Upper lobe of left lung (tissue), 6 donors: ENCODE measurements around the gene NME1. TPM values are rescaled to one million over a fixed set of nuclear protein-coding genes. Genes with fewer than 3 reads are reported as not detected.
"Not testable (repeated sequence)": the region's sequence is repeated elsewhere in the genome, so short reads cannot be mapped to it uniquely, and the experiment has no call there.

Source experiments
- ATAC-seq, 2 donors: fragments of 200-7000 bp; cut with Tn5 transposase; one replicate each; pipeline ENCODE4 v1.9.1; 2022; ENCODE audit warnings: mild to moderate bottlenecking in 2 of 2, moderate library complexity in 2 of 2; ENCODE audit not compliant: low FRiP score in 2 of 2
- DNase-seq, 2 donors: peaks; one replicate each; pipeline ENCODE4 v3.0.0-alpha.2; 2019 to 2020
- H3K27ac ChIP-seq, 4 donors: fragments of 200-600 bp; sonication (generic); one replicate each; pipeline ENCODE4 v1.5.1; 2016 to 2019
- H3K27me3 ChIP-seq, 4 donors: fragments of 200-600 bp; sonication (generic); one replicate each; pipeline ENCODE4 v1.5.1; 2017 to 2019
- H3K36me3 ChIP-seq, 4 donors: fragments of 200-600 bp; sonication (generic); one replicate each; pipeline ENCODE4 v1.5.1; 2016 to 2019
- H3K4me1 ChIP-seq, 4 donors: fragments of 200-600 bp; sonication (generic); one replicate each; pipeline ENCODE4 v1.5.1; 2018 to 2019
- H3K4me3 ChIP-seq, 4 donors: fragments of 200-600 bp; sonication (generic); one replicate each; pipeline ENCODE4 v1.5.1; 2017 to 2019; ENCODE audit warnings: mild to moderate bottlenecking in 2 of 4, moderate library complexity in 1 of 4
- H3K9me3 ChIP-seq, 4 donors: fragments of 200-600 bp; sonication (generic); one replicate each; pipeline ENCODE4 v1.5.1; 2018 to 2019
- CTCF ChIP-seq, 6 experiments: fragments of 450-650 bp in 4 of 6; fragments of 200-600 bp in 2 of 6; sonication (generic) in 2 of 6; IDR thresholded peaks; one replicate each; pipeline ENCODE4 v1.5.1; 2016 to 2019; ENCODE audit warnings: antibody characterized with exemption in 6 of 6
- EP300 ChIP-seq, 4 donors: sonication (generic); formaldehyde crosslinking; IDR thresholded peaks; one replicate each; pipeline ENCODE4 v1.5.1; 2017; ENCODE audit warnings: antibody characterized with exemption in 4 of 4, control low read depth in 2 of 4
- POLR2A ChIP-seq, 4 donors: fragments of 450-650 bp; IDR thresholded peaks; one replicate each; pipeline ENCODE4 v1.5.1; 2016 to 2017; ENCODE audit warnings: antibody characterized with exemption in 4 of 4, mild to moderate bottlenecking in 2 of 4
- POLR2AphosphoS5 ChIP-seq, 2 donors: sonication (generic); formaldehyde crosslinking; IDR thresholded peaks; one replicate each; pipeline ENCODE4 v1.5.1; 2017; ENCODE audit warnings: antibody characterized with exemption in 2 of 2
- WGBS, 2 donors: methylation state at CpG; one replicate each; pipeline ENCODE4 v1.1.5; 2017 to 2018; 5-methylcytosine and 5-hydroxymethylcytosine counted together
- total RNA-seq, 6 donors: library from RNA; depleted of rRNA in 4 of 6; stranded (reverse); fragments of >200 nt in 4 of 6; gene quantifications; one replicate each; pipeline versions ENCODE4 v1.1.0 to v1.2.1, GENCODE V29; 2016 to 2021
- donor health status: DM: no; HTN: no; CAD: no; lungs with moderate emphysema.
- donor health status: DM: no; HTN: yes; CAD: no; lungs with severe emphysema.

Gene NME1
- total RNA-seq, 6 donors from 2014 or later, result 4.2 to 54.4 (median 28.9) TPM

GRCh38 chr17:51121620-51122472 is 31.5 kb upstream of the NME1 start:
- Histone ChIP-seq H3K9me3 (no peaks in the 10 kb centered on the region), H3K4me3 (peak overlapping the region; percentile 34 to 88 (median 78)), H3K27me3 (no peaks in the 10 kb centered on the region), H3K36me3 (no peaks in the 10 kb centered on the region), H3K27ac (peak overlapping the region; percentile 96 to 99 (median 98)), H3K4me1 (peaks cover 31 to 51% (median 40%) of the 10 kb centered on the region in 4 donors)
- peak in 1 of 2 donors; percentile 97 for DNase-seq
- peak; percentile 87 to 93 for ATAC-seq
- 16% methylated on average over 23 of the region's 23 CpGs for WGBS, 2 donors
- TF ChIP-seq POLR2A (IDR thresholded peaks at IDR 0.05) (peak in 3 of 4 donors; percentile 69 to 95 (median 72)), EP300 (IDR thresholded peaks at IDR 0.05) (peak in 2 of 4 donors; percentile 72 to 96), CTCF (IDR thresholded peaks at IDR 0.05) (no peak), POLR2AphosphoS5 (IDR thresholded peaks at IDR 0.05) (peak; percentile 95 to 98)

- 86 to 90% methylated on average over 10 of the region's 10 CpGs for WGBS, 2 donors
- H3K27me3 ChIP-seq, ATAC-seq, DNase-seq, H3K9me3 ChIP-seq, H3K4me3 ChIP-seq, H3K36me3 ChIP-seq: not testable (repeated sequence)
- H3K4me1 ChIP-seq, result peaks cover 24 to 45% (median 33%) of the 10 kb centered on the region in 4 donors
- peak overlapping the region; percentile 96 to 99 (median 98) for H3K27ac ChIP-seq
These were observed 30.8 kb upstream of the NME1 start for GRCh38 chr17:51122473-51123115.

GRCh38 chr17:51124640-51125503 is 28.5 kb upstream of the NME1 start:
- Histone ChIP-seq H3K36me3 (no peaks in the 10 kb centered on the region), H3K27ac (no peak overlapping the region), H3K4me1 (peaks cover 5 to 26% (median 17%) of the 10 kb centered on the region in 4 donors), H3K27me3 (no peaks in the 10 kb centered on the region), H3K9me3 (no peaks in the 10 kb centered on the region), H3K4me3 (no peak overlapping the region)
- ATAC-seq (no peak), DNase-seq (no peak)
- TF ChIP-seq EP300 (IDR thresholded peaks at IDR 0.05) (no peak), POLR2A (IDR thresholded peaks at IDR 0.05) (no peak), POLR2AphosphoS5 (IDR thresholded peaks at IDR 0.05) (no peak), CTCF (IDR thresholded peaks at IDR 0.05) (no peak)
- WGBS, 2 donors, result 87 to 96% methylated on average over 5 of the region's 5 CpGs

- no peaks in the 10 kb centered on the region for H3K36me3 ChIP-seq
- 52 to 60% methylated on average over 3 of the region's 3 CpGs for WGBS, 2 donors
- H3K9me3 ChIP-seq, result no peaks in the 10 kb centered on the region
- H3K4me3 ChIP-seq, result no peak overlapping the region
- TF ChIP-seq POLR2AphosphoS5 (IDR thresholded peaks at IDR 0.05) (no peak), EP300 (IDR thresholded peaks at IDR 0.05) (no peak), CTCF (IDR thresholded peaks at IDR 0.05) (no peak), POLR2A (IDR thresholded peaks at IDR 0.05) (no peak)
- peaks cover 8 to 17% (median 13%) of the 10 kb centered on the region in 4 donors for H3K4me1 ChIP-seq
- H3K27me3 ChIP-seq, result no peaks in the 10 kb centered on the region
- no peak overlapping the region for H3K27ac ChIP-seq
- peak in 1 of 2 donors; percentile 61 for ATAC-seq
- DNase-seq, result no peak
These were observed 25.3 kb upstream of the NME1 start for GRCh38 chr17:51128076-51128475.

GRCh38 chr17:51132964-51133319 is 20.4 kb upstream of the NME1 start:
- Histone ChIP-seq H3K4me1 (peaks cover 0 to 10% (median 7%) of the 10 kb centered on the region in 4 donors), H3K27me3 (no peaks in the 10 kb centered on the region), H3K36me3 (no peaks in the 10 kb centered on the region), H3K27ac (peak overlapping the region in 3 of 4 donors; percentile 7 to 20 (median 10)), H3K9me3 (no peaks in the 10 kb centered on the region), H3K4me3 (no peak overlapping the region)
- DNase-seq (no peak), ATAC-seq (no peak)
- TF ChIP-seq POLR2A (IDR thresholded peaks at IDR 0.05), result no peak
- no peak for TF ChIP-seq CTCF (IDR thresholded peaks at IDR 0.05)
- no peak for TF ChIP-seq EP300 (IDR thresholded peaks at IDR 0.05)
- no peak for TF ChIP-seq POLR2AphosphoS5 (IDR thresholded peaks at IDR 0.05)
